ENCODE data around the gene SVIL.
"Not testable (repeated sequence)": the region's sequence is repeated elsewhere in the genome, so short reads cannot be mapped to it uniquely, and the experiment has no call there.

The SVIL gene

DNA sequence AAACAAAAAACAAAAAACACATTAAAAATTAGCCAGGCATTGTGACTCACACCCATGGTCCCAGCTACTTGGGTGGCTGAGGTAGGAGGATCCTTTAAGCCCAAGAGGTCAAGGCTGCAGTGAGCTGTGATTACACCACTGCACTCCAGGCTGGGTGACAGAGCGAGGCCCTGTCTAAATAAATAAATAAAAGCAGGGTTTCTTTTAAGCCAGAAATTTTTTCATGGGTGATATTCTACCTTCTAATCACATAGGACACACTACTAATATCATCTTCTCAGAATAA, 14.2 kb upstream of the SVIL start:
- DNase-seq (ENCODE audit: low read depth in 2 of 2): no peak

DNA sequence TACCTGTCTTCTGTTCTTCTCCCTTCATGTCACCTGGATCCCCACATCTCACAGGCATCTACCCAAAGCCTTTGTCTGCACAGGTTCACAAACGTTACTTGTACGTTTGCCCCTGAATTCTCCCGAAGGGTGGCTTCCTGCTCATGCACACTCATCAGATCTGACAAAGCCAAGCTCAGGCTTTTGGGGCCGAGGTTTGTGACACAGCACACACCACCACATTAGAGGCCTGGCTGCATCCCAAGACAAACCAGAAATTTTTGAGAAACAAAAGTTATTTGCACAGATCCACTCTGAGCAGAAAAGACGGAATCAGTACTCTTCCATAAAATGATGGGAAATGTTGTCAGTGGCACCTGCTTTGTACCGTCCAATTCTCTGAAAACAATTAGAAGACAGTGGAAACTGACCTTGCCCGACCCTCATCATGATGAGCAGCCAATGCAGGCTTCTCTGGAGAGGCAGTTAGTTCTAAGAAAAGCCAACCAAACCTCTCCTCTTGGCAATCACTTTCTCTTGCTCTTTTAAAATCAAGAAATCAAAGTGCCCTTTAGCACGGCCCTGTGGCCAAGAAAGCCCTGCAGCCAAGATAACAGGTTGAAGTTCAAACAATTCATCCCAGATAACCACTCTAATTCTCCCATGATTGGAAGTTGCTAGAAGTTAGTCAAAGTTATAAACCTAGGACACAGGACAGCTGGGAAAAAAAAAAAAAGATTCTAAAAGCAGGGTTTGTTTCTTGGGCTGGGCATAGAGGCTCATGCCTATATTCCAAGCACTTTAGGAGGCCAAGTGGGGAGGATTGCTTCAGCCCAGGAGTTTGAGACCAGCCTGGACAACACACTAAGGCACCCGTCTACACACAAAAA, 13.6 kb upstream of the SVIL start:
- no peak for DNase-seq (ENCODE audit: low read depth in 2 of 2)

DNA sequence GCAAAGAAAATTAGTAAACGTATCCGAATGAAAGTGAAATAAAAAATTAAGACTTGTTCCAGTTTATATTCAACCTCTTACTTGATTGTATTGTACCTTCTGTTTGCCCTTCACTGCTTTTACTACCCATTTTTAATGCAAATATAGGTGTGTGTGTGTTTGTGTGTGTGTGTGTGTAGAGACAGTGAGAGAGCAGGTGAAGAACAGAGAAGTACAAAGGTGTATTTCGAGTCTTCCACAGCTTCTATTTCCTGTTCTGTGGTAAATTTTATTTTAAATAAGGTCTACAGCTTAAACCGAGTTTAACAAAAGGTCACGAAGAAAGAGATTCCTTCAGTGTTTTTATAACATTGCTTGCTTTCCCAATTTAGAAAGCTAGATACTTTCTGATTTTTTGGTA, 12.7 kb upstream of the SVIL start:
- DNase-seq (ENCODE audit: low read depth in 2 of 2): no peak

DNA sequence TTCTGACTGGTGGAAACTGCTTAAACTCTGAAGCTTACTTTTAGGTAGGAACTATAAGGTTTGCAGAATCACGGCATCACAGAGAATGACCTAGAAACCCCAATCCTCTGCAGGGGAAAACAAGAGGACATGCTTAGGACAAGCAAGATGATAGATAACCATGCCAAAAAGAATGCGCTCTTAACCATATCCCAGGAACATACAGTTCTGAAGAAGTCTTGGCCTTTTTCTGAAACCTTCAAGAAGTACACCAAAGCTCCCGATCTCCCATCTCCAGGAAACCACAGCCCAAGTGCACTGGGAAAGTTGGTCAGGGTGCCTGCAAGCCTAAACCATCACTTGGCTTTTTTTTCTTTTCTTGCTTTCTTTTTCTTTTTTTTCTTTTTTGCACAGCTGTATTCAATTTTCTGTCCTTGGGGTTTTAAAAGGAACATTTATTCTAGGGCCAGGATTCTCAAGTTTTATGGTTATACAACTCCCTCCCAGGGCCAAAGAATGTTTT, 12.2 kb upstream of the SVIL start:
- no peak for DNase-seq (ENCODE audit: low read depth in 2 of 2)

DNA sequence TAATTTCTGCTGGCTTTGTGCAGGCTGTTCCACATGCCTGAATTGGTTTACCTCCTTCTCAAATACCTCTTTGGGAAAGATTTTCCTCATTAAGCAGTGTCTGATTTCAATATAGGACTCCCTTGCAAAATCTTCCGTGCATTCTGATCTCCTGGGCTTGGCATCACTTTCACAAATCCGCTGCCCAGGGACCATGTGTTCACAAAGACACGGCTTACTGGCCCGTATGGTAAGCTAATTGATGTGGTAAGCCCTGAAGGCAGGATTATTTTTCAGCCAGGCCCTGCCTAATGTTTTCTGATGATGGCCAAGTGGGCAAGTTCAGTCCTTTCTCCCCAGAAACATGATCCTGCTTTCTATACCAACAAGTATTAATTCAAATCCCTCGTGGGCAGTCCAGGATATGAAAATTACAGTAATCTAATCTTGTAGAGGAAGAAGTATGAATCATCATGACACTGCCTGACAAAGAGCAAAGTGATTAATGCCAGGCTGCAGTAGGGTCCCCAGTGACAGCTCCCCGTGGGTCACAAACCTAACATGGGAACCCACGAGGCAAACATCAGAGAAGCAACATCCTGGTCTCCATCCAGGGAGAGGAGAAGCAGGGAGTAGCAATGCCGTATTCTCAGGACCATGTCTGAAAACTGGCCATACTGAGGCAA, 11.6 kb upstream of the SVIL start:
- DNase-seq (ENCODE audit: low read depth in 2 of 2): no peak

DNA sequence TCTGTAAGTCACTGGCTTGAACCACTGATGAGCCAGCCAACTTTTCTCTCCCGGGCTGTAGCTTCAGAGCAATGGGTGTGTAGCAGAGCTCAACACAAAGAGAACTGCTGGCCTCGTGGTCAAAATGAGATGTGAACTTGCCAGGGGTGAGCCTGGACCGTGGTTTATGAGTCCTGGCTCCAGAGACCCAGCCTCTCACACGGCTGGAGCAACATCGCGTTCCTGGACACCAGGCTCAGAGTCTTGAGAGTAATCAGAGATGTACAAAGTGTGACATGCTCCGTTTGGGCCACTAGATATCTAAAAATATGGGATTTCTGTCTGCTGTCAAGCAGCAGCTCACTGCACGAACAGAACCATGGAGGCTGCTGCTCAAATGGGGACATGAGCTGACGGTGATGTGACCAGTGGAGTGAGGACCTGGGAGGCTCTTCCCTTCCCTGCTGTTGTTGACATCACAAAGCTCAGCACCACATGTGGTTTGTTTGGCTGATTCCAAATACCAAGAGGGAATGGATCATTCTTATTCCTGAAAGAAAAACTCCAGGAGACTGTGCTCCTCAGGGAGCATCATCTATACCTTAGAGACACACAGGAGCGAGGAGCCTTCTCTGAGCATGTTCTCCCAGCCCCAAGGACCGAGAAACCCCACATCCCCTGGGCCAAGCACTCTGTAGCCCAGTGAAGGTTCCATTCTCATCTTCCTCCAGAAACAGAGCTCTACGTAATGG, 9.2 kb upstream of the SVIL start:
- DNase-seq (ENCODE audit: low read depth in 2 of 2): no peak

DNA sequence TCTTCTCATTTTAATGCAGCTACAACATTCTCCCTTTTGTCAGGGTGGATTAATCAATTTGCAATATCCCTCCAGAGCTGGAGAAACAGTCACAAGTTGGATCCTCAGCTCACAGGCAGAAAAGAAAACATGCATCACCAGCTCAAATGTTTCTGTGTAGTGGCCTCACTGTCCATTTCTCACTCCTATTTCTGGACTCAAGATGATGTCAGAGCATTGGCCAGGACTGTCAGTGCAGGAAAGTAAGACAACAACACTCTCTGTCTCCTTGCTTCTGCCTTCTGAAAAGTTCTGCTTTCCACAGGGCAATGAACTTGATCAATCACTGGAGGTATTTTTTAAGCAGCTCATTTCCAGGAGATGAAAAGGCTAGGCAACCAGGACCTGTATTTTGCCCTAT, 8.2 kb upstream of the SVIL start:
- DNase-seq (ENCODE audit: low read depth in 2 of 2): no peak

DNA sequence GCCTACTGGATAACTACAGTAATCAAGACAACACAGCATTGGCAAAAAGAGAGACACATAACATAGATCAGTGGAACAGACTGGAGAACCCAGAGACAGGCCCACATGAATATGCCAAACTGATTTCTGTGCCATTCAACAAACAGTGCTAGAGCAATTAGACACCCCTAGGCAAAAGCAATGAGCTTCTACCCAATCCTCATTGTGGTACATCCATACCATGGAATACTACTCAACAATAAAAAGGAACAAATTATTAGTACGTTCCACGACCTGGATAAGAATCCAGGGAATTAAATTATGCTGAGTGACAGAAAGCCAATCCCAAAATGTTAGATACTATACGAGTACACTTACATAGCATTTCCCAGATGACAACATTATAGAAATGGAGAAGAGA, 2.8 kb upstream of the SVIL start:
- no peak for DNase-seq (ENCODE audit: low read depth in 2 of 2)

DNA sequence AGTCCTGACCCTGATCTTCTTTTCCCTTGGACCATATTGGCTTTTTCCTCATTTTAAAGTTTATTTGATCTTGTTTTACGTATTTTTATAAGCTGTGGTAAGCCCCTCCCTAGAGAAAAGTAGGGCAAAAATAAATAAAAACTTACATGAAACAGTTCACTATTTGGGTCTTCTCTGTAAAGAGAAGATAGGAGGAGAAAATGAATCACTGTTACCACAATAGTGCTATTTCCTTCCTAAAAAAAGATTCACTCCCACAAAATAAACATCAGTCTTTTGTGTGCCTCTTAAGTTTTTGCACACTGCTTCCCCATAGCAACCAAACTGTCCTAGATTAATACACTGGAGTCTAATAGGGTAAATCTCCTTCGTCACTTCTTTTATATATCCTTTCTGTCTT, 1.4 kb upstream of the SVIL start:
- DNase-seq (ENCODE audit: low read depth in 2 of 2): no peak

DNA sequence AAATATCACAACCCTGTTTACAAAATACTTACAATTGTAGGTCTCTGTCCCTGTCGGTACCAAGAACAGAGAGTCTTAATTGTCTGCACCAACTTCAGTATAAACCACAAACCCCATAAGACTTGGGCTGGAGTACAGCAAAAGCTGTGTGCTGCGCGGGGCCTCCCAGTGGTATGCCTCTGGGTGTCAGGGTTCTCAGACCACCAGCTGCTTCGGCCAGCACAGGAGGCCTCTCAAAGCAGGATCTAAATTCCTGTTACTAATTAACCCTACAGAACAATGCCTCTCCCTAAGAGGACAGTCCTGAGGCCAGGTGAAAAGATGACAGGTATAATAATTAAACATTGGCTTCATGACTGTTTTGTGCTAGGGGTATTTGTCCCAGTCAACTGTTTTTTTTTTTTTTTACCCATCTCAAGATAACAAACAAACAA, 957 bp upstream of the SVIL start:
- DNase-seq (ENCODE audit: low read depth in 2 of 2): no peak

DNA sequence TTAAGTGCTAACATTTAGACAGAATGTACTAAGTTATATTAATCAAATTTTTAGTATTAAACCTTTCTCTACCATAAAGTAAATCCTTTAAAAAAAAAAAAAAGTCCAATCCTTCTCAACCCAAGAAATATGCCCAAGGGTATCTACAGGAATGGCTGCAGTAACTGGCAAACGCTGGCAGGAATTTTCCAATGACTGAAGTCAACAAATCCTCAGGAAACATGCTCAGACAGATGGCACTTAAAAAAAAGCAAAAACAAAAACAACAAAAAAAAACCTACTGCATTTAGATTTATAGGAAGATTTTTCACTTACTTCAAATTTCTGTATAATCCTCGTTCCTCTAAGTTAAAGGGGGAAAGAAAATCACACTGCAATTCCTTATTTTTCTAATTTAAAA, 666 bp downstream of the SVIL start:
- DNase-seq (ENCODE audit: low read depth in 2 of 2): no peak

DNA sequence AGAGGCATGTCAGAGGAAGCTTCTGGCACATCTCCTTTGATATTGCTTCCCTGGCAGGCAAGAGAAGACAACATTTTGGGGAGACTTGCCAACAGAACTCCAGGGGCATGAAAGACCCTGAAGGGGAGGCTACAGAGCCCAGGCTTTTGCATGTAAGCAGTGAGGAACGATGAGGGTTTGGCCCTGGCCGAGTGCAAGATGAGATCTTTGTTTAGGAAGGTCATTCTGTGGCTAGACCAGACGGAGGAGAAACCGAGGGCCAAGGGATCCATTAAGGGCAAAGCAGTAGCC, 3.8 kb downstream of the SVIL start:
- no peak for DNase-seq (ENCODE audit: low read depth in 2 of 2)

DNA sequence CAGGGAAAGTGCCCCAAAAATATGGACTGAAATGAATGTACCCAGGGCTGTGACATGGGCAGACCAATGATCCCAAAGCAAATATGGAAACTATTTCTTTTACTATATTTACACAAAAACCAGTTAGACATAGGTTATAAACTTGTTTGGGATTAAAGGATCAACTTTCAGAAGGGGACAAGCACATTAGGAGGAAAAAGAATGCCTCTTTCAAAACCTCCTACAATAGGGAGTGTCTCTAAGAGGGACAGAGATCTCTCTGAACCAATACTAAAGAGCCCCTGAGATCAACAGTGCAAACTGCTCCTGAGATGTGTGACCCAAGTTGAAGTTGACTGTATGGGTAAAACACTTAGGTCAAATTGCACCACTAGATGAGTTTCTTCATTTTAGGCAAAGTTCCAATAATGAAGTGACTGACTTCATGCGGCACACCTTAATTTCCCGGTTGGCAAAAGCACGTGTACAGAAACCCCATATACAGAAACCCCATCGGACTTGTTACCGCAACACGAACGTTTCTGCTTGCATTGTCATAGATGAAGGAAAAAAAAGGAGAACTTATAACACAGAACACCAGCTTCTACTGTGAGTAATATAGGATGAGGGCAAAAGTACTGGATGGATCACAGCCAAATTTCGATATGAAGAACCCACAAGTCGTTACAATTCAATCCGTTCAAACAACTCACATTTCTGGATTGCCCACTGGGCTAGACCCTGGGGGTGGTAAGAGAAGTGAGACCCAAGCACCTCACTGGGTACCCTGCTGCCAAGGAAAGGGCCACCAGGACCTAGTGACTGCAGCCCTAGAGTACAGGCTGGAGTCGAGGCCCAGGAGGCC, 4.3 kb downstream of the SVIL start:
- no peak for DNase-seq (ENCODE audit: low read depth in 2 of 2)

DNA sequence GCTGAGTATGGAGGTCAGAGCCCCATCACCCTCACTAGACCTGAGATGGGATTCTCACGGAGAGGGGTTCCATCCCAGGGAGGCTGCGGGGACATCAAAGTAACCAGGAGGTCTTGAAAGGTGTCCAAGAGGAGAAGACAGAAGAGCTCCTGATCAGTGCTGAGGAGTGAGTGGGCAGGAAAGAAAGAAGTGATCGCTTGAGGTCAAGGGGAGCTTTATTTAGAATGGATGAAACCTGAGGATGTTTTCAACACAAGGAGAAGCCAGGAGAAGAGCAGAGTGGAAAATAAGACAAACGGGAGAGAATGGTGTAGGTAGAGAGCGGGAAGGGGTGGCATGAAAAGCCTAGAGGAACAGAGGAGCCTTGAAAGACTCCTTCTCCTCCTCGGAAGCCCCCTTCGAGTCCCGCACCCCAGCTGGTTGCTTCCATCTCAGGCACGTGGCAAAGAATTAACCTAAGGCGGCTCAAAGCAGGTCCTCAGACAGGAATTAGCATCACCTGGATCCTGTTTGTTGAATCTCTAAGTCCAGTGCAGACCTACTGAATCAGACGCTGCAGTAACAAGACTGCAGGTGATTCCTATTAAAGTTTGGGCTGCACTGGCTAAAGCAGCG, 5.8 kb downstream of the SVIL start:
- no peak for DNase-seq (ENCODE audit: low read depth in 2 of 2)

DNA sequence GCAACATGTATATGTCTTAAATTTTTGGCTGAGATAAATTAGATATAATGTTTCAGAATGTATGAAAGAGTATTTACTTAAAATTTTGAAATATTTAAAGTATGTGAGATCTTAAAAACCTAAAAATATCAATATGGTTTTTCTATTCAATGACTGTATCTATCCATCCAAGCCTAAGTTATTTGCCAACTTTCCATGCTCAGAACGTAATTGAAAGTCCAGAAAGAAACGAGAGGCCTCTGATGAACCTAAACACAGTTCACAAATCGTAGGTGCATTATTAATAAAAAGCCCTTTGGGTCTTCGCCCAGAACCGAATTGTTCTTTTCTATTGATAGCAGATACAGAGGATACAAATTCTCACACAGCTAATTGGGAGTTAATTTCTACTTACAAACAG, 6.5 kb downstream of the SVIL start:
- no peak for DNase-seq (ENCODE audit: low read depth in 2 of 2)

DNA sequence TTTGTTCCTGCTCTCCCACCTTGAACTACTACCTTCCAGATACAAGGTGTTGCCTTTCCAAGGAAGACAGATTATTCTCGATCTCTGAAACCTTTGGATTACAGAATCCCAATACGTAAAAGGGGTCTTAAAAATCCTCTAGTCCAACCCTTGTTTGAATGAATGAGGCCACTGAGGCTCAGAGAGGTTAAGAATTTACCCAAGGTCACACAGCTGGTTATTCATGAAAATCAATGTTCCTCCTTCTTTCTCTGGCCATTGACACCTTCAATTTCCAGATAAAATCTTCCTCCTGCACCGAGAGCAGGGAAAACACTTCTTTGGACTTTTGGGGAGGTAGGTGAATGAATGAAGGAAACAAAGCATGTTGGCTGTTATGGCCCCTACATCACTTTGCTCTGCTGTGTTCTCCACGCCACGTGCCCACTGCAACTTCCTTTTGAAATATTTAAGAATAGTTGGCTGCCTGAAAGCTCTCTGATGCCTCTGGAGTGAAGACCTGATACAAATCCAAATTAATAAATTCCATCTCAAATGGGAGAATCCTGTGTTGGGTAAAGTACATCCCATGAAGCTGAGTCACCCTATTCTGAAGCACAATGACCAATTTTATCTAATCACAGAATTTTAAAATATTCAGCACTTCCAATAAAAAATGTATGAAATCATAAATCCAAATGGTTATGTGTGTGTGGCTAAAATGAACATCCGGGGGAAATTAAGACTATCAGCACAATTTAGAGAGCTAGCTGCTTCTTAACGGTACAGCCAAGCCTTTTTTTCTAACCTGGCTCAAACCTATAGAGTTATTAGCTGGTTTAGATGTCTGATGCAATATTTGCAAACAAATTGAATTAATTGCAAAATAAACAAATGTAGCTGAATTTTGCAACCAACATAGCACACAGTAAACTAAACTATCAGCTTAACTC, 7.3 kb downstream of the SVIL start:
- no peak for DNase-seq (ENCODE audit: low read depth in 2 of 2)

DNA sequence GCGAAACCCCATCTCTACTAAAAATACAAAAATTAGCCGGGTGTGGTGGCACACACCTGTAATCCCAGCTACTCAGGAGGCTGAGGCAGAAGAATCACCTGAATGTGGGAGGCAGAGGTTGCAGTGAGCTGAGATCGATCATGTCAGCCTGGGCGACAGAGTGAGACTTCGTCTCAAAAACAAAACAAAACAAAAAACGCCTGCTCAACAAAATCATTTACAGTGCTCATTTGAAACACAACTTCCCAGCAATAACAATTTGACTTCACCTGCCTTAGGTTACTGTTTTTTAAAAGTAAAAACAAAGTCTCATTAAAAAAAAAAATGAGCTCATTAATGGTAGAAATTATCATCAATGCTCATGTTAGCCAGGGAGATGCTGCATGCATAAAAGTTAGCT, 10.4 kb downstream of the SVIL start:
- not testable (repeated sequence) for DNase-seq (ENCODE audit: low read depth in 2 of 2)

DNA sequence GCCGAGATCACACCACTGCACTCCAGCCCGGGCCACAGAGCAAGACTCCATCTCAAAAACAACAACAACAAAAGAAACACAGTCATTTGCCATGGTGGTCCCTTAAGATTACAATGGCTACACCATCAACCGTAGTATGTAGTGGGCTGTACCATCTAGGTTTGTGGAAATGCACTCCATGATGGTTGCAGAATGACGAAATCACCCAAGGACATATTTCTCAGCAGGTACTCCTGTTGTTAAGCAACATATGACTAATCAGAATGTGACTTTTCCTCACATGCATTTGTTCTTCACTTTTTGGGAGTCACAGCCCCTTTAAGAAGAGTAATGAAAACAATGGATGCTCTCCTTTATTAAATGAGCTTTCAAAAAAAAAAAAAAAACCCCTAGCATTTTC, 11.0 kb downstream of the SVIL start:
- no peak for DNase-seq (ENCODE audit: low read depth in 2 of 2)

DNA sequence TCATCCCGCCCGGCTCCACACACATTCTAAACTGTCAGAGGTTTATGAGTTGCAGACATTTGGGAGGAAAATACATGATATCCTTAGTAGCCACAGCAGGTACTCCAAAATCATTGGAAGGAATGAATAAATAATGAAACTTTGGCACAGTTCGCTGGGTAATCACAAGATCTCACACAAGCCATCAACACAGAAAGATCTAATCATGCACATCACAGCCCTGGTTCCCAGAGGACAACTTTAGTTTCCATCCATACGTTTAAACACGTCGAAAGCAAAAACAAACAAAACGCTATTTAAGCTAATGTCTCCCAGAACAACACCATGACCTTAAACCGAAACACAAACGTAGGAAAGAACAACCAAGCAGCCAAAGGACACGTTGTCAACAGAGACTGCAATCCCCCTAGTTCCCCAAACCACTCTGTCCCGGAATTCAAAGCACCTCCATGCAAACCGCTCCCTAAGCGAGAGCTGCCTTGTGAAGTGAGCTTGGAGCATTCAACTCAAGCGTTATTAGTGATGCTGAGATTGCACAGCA, 12.3 kb downstream of the SVIL start:
- DNase-seq (ENCODE audit: low read depth in 2 of 2): no peak

DNA sequence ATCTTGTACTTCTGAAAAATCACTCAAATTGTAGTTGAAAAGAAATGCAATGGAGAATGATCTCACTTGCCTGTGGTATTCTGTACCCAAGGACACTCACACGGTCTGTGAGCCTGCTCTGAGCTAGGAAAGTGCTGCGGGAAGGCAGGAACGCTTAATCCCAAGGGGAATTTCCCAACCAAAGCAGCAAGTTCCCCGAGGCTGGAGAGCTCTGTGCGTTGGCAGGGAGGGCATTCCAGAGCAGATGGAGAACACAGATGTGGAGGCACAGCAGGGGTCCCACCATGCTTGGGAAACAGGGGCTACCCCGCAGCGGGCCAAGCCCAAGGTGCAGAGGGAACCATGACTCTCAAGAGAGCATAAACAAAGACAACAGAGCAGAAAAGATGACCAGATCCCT, 13.6 kb downstream of the SVIL start:
- DNase-seq (ENCODE audit: low read depth in 2 of 2): no peak
